ENCODE results near the gene VSX1.

VSX1 gene

DNA sequence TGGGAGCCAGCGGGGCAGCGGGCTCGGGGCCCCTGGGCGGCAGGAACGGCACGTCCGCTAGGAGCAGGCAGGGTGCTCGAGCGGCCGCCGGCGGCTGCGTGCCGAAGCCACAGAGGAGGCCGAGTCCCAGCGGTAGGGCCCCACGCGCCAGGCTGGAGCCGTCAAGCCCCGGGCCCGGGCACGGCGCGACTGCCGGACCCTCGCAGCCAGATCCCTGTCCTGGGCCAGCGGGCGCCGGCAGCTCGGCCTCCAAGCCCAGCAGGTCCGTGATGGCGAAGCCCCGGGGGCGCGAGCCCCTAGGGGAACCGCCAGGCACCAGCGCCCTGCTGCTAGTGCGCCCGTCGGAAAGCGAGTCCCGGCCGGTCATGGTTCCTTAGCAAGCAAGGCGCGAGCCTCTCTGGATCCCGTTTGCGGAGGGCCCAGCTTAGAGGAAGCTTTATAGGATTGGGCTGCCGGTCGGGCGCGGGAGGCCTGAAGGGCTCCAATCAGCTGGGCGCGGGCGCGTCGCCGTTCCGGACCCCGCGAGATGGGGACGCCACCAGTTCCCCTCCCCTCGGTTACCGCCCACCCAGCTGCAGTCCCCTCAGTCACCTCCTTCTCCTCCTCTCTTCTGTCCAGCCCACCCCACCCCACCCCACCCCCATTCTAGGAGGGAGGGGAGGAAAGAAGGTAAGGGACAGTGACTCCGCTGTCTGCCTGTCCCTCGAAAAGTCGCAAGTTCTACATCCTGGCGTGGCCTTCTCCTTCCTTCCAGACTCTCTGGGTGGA is at the start of gene VSX1:
Gene VSX1, minus strand, starts transcription at position 412 of the 768 bp plus-strand sequence. Its CDS starts 45 bp downstream, at position 367.
- no peak for DNase-seq

DNA sequence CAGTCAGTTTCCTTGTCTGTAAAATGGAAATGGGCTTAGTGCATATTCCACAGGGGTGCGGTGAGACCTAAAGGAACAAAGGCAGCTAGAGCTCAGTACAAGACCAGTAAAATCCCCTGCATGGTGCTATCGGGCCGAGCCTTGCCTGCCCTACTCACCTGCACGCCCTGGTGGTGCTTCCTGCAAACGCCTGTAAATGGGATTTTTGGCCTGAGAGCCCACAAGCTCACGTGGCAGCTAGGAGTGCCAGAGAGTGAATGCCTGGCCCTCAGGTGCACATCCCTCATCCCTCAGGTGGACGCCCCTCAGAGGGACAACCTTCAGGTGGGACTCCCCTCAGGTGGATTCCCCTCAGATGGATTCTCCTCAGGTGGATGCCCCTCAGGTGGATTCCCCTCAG is 48.0 kb upstream of the VSX1 start:
- no peak for DNase-seq

DNA sequence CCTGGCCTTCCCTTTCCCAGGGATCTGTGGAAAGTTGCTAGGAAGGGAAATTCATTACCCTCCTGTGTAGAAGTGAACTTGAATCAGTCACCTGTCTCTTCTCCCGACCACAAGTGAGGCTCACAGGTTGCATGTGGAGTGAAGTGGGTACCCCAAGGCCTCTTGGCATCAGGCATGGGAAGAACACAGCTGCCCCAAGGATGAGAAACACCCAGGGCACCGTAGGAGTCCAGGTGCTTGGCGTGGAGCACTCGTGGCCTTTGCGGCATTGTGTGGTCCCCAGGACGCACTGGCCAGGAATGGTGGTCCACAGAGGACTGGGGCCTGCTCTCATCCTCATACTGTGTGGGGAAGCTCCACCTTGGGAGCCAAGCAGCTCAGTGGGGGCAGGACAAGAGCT is 47.5 kb upstream of the VSX1 start:
- DNase-seq = no peak

DNA sequence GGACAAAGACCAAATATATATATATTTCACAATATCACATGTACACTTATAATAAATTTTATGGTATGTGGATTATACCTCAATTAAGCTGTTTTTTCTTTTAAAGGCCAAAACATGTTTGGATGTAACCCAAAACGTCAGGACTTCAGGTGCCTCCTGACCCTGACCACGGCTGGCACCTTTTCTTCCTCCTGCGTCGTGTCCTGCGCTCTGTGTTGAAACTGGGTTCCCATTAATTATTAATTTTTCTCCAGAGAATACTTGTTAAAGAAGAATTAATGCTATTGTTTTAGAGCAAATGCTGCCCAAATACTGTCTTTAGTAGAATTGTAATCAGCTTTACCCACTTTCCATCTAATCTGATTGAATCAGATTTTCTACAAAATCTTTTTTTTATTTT is 46.7 kb upstream of the VSX1 start:
- DNase-seq = no peak

DNA sequence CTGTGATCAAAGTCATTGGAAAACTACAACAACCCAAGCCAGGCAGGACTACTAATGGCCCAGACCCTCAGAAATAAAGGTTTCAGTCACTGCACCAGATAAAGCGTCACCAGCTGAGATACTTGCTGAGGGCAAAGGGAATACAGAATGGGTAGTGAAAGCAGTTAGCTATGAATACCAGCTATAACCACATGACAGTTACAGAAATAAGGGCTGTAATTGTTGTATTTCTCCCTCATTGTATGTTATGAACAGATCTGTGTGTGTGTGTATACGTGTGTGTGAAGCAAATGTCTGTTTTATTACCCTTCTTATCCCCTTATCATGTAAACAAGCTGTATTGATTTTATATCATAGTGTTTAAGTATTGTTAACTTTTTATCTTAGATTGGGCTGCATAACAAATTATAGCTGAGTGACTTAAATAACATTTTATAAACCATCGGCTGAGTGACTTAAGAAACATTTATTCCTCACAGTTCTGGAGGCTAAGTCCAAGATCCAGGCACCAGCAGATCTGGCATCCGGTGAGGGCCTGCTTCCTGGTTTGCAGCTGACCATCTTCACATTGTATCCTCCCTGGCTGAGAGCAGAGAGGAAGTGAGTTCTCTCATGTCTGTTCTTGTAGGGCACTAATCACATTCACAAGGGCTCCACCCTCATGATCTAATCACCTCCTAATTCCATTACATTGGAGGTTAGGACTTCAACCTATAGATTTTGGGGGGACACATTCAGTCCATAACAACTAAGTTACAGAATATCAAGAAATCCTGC is 46.0 kb upstream of the VSX1 start:
- DNase-seq = no peak

DNA sequence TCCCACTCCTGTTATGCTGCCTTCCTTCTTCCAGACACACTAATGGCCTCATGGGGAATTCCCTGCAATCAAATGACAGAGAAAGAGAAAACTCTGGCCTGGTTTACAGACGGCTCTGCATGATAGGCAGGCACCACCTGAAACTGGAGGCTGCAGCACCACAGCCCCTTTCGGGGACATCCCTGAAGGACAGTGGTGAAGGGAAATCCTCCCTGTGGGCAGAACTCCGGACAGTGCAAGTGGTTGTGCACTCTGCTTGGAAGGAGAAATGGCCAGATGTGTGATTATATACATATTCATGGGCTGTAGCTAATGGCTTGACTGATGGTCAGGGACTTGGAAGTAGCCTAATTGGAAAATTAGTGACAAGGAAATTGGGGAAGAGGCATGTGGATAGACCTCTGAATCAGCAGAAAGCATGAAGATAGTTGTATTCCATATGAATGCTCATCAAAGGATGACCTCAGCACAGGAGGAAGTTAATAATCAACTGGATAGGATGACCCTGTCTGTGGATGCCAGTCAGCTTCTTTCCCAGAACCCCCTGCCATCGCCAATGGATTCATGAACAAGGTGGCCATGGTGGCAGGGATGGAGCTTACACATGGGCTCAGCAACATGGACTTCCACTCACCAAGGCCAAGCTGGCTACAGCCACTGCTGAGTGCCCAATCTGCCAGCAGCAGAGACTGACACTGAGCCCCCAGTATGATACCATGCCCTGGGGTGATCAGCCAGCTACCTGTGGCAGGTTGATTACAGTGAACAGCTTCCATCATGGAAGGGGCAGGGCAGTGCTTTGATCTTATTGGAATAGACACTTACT is 44.5 kb upstream of the VSX1 start:
- no peak for DNase-seq

DNA sequence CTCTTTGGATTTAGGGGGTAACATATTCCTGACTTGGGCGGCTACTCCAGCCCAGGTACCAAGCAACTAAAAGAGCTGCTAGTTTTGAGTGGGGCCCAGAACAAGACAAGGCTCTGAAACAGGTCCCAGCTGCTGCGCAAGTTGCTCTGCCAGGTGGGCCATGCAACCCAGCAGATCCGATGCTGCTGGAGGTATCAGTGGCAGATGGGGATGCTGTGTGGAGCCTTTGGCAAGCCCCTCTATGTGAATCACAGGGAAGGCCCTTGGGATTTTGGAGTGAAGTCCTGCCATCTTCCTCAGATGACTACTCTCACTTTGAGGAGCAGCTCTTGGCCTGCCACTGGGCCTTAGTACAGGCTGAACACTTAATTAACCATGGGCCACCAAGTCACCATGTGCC is 43.7 kb upstream of the VSX1 start:
- DNase-seq = no peak

DNA sequence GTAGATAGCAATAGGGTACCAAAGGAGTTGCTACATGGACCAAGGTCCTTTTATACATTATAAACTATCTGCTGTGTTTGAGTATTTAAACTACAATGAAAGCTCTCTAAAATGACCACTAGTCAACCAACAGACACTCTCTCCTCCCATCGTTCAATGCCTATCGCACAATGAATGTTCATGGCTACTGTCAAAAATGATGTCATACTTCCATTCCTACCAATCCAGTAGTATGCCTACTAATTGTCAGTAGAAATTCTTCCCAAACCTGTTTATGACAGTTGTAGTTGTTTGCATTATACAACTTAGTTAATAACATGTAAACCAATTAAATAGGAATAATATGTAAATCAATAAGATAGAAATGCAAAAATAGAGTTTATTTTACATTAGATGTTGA is 39.0 kb upstream of the VSX1 start:
- no peak for DNase-seq

DNA sequence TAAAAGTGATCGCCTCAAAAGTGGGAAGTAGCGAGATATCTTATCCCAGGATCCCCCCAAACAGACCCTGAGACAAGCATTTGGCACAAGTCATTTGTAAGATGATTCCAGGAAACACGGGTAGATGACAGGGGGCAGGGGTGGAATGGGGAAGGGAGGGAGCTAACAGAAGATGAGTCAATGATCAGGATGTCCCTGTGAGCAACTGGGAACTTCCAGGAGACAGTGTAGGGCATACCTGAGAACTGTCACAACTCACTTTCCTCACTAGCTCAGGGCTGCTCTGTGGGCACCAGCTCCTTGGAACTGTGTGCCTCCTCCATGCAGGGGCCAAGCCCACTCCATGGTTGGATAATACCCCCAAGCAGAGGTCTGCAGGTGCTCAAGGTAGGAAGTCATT is 38.5 kb upstream of the VSX1 start:
- no peak for DNase-seq

DNA sequence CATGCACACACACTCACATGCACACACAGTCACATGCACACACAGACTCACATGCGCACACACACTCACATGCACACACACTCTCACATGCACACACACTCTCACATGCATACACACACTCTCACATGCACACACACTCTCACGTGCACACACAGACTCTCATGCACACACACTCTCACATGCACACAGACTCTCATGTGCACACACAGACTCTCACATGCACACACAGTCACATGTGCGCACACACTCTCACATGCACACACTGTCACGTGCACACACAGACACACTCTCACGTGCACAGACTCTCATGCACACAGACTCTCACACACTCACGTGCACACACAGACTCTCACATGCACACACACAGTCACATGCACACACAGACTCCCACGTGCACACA is 36.6 kb upstream of the VSX1 start:
- DNase-seq = no peak

DNA sequence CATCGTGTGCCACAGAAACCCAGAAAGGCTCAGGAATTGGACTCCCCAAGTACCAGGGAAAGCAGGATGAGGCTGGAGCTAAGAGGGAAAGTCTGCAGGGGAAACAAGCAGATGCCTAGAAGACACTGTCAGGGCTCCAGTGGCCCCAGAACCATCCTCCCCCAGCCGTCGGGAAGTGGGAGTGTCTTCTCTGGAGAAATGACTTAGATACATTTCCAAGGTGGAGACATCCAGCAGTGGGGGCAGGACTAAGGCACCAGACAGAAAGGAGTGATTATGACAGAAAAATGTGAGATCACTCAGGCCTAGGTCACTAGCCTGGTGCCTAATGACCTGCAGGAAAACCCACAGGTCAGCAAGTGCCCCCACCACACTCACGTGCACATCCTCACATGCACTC is 36.0 kb upstream of the VSX1 start:
- no peak for DNase-seq

DNA sequence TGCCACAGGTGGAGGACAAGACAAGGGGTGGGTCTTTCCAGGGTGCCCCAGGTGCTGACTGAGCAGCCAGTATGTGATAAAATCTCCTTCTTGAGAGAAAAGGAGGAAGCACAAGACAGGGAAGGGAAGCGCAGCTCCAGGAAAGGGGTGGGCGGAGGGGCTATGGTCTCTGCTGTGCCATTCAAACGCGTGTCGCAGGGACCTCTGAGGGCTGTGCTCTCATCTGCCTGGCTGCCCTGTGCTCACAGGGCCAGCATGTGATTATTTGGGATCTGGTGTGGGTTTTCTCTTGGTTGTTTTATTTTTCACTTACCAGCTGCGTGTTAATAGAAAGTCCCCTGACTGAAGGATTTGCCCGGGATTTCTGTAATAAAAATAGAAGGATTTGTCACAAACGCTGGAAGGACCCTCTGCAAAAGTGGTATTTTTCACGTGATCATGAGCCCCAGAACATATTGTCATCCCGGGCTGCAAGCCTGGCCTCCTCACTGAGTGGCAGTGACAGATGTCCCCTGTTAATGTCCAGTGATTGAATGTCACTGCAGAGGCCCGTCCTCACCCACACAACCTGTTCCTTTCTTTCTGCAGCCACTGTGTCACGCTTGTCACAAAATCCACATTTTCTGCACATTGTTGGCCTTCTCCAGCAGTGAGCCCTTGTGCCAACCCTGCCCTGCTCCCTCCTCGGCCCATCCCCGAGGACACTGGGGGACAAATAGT is 35.0 kb upstream of the VSX1 start:
- no peak for DNase-seq

DNA sequence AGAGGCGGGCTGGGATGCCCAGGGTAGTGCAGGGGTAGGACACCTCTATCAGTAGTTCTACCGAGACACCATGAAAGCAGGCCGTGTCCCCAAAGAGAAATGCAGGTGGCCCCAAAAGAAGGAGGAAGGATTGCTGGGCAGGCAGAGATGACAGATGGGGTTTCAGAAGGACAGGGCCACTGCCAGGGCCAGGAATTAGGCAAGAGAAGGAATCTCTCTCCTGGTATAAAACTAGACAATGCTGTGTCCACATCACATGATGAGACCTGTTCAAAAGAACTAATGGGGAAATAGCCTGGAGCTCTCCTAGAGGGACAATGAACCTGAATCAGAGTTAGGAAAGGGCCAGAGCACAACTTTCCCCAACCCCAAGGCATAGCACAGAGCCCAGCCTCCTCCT is 21.6 kb upstream of the VSX1 start:
- no peak for DNase-seq

DNA sequence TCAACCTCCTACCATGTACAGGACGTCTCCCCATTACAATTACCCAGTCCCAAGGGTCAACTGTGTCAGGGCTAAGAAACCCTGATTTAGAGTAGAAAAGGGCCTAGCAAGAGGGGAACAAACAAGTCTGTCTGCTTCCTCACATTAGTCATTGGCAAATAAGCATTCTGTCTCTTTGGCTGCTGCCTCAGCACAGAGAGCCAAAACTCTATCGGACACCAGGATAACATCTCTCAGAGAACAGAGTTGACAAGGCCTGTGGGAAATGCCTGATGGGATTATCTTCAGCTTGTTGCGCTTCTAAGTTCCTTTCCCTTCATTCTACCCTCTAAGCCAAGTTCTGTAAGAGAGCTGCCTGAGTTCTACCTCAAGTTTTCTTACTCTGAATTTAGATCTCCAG is 19.0 kb upstream of the VSX1 start:
- DNase-seq = no peak

DNA sequence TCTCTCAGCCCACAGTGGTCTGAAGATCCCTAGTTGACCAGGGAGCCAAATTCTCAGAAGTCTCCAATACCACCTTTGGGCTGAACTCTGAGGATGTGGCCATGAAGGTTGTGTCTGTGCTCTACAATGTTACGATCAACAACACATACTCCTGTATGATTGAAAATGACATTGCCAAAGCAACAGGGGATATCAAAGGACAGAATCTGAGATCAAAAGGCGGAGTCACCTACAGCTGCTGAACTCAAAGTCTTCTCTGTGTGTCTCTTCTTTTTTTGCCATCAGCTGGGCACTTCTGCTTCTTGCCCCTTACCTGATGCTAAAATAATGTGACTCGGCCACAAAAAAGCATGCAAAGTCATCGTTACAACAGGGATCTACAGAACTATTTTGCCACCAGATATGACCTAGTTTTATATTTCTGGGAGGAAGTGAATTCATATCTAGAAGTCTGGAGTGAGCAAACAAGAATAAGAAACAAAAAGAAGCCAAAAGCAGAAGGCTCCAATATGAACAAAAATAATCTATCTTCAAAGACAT is 17.7 kb upstream of the VSX1 start:
- DNase-seq = no peak

DNA sequence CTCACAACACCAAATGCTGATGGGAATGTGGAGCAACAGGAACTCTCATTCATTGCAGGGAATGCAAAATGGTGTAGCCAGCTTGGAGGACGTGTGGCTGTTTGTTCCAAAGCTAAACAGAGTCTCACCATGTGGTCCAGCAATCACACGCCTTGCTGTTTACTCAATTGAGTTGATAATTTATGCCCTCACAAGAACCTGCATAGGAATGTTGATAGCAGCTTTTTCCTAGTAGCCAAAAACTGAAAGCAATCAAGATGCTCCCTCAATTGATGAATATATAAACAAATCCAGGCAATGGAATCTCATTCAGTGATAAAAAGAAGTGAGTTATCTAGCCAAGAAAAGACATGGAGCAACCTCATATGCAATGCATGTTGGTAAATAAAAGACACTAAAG is 15.6 kb upstream of the VSX1 start:
- no peak for DNase-seq

DNA sequence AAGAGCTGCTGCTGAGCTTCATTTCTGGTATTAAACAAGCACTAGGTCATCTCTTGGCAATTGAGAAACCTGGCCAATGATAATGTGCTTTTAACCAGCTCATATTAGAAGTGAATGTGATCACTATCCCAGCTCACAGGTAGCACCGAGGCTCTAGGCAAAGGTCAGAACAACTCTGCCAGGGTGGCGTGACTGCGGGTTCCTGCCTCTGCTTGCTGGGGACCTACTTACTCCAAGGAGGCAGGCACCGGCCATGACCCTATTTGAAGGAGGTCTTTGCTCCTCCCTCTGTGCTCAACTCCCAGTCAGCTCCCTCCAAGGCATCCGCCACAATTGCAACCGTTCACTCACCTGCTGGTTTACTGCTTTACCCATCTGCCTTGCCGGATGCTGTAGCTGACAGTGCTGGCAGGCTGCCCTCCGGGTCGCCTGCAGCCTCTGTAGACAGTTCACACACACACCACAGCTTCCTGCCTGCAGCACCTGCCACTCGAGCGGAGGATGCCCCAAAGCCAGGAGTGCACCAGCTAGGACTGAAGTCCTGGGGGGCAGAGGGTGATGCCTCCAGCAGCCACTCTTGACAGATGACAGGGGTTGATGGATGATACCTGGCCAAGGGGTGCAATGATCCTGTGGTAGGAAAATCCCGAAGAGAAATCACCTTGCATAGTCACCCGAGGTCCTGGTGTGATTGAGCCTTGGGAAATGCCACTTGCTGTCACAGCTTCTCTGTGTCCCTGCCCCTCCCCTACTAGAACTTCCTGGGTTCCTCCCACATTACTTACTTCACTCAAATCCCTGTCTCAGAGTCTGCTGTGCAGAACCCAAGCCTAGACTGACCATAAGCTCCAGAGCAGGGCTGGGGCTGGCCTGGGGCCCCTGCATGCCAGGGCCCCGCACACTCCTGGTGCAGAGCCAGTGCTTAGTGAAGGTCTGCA is 8.8 kb upstream of the VSX1 start:
- DNase-seq = peak; percentile 50

DNA sequence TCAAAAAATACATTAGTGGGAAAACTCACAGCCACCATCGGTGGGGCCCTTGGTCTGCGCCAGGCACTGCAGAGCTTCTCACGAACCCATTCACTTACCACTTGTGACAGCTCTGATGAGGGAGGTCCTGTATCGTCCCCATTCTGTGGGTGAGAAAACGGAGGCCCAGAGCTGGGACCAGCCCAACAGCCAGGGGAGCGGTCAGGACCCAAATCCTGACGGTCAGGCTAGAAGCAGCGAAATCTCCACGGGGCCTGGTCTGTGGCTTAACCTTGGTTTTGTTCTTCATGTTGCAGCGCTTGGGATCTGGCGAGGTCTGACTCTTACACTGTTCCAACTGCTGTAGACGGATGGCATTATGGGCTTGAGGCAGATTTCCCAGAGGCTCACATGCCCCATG is 7.7 kb upstream of the VSX1 start:
- no peak for DNase-seq

DNA sequence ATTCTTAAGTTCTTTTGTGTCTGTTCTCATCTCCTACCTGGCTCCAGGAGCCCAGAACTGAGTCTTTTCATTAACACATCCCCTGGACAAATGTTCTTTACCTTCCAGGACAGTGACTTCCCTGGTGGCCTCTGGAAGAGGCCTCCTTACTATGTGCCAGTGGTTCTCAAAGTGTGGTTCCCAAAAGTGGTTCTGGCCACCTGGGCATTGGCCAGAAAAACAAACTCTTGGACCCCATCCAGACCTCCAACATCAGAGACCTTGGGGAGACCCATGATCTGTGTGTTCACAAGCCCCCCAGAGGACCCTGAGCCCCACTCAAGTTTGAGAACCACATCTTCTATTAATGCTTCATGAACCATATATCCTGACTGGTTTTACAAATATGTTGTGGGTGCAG is 7.2 kb upstream of the VSX1 start:
- no peak for DNase-seq

DNA sequence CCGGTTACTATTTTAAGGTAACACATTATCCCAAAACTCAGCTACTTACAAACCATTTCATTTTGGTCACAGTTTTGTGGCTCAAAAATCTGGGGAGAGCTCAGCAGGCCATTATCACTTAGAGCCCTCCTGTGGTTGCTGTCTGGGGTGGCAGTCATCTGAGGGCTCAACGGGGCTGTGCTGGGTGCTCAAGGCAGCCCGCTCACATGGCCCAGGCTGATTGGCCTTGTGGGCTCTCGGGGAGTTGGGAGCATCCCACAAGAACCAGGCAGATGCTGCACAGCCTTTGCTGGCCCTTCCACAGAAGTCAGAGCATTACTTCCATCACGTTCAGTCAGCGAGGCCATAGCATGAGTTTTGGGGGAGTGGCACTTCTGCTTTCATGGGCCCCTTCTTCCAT is 6.3 kb upstream of the VSX1 start:
- DNase-seq = no peak

DNA sequence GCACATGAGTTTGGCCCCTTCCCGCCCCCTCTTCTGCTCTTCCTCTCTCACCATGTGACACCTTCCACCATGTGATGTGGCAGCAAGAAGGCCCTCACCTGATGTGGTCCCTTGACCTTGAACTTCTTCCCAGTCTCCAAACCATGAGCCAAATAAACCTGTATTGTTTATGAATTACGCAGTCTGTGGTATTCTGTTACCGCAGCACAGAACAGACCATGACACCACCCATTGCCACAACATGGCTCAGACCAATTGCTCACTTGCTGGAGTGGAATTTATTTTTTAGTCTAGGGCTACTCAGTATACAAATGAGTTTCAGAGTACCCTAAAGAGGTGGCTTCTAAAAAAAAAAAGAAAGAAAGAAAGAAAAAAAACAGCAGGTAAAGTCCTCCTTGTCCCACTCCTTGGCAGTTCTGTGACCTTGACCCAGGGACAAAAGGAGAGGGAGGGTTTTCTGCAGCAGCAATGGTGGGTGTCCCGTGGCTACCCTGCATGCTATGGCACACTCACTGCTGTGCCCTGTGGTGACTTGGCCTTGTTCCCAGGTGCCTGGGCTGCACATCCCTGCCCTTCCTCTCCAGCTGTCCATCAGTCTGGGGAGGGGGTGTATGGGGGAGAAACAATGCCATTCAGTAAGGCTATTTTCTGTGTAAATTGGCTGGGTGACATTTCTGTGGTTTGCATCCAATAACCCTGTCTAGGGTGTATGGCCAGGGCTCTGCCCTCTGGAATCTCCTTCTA is 5.4 kb upstream of the VSX1 start:
- no peak for DNase-seq
